ENCODE measurements around the gene ABCG8. TPM values are rescaled to one million over a fixed set of nuclear protein-coding genes. Genes with fewer than 3 reads are reported as not detected.

ABCG8 gene
- total and polyA plus RNA-seq, 2 experiments from 2014 or later: 4.7 to 6.5 TPM

GRCh38 chr2:43792653-43793052, 46.1 kb upstream of the ABCG8 start:
- no peak for DNase-seq (ENCODE audit: low spot score)

GRCh38 chr2:43794956-43795355, 43.8 kb upstream of the ABCG8 start:
- Histone ChIP-seq H4K20me1 (ENCODE audit: insufficient read depth, poor library complexity, severe bottlenecking) (no peaks in the 10 kb centered on the region), H3K9me3 (ENCODE audit: low read depth) (no peaks in the 10 kb centered on the region), H3K36me3 (replicated peaks; ENCODE audit: insufficient read depth, low read depth) (no peaks in the 10 kb centered on the region), H3K4me1 (ENCODE audit: insufficient read depth) (no peaks in the 10 kb centered on the region), H3K27ac (no peak overlapping the region), H3K79me2 (no peaks in the 10 kb centered on the region), H3K27me3 (no peaks in the 10 kb centered on the region), H3K9me2 (replicated peaks; ENCODE audit: insufficient read depth) (no peaks in the 10 kb centered on the region), H2AFZ (no peak overlapping the region), H3K4me2 (no peak overlapping the region), H3K4me3 (no peak overlapping the region)
- no peak for DNase-seq (ENCODE audit: low spot score)
- TF ChIP-seq EZH2phosphoT487 (IDR thresholded peaks at IDR 0.05; ENCODE audit: low read depth, severe bottlenecking, unreplicated experiment) (no peak), CTCF (IDR thresholded peaks at IDR 0.05; ENCODE audit: poor library complexity) (no peak), EZH2 (IDR thresholded peaks at IDR 0.05; ENCODE audit: borderline replicate concordance) (no peak)
- 95% methylated on average over 9 of the region's 9 CpGs for WGBS (ENCODE audit: low lambda C conversion rate, missing lambda C conversion rate)

More at GRCh38 chr2:43792653-43793052, 46.1 kb upstream of the ABCG8 start:
- H3K36me3 ChIP-seq (replicated peaks; ENCODE audit: insufficient read depth, low read depth): no peaks in the 10 kb centered on the region
- H3K4me1 ChIP-seq (ENCODE audit: insufficient read depth): no peaks in the 10 kb centered on the region
- H3K9me3 ChIP-seq (ENCODE audit: low read depth): no peaks in the 10 kb centered on the region
- TF ChIP-seq EZH2 (IDR thresholded peaks at IDR 0.05; ENCODE audit: borderline replicate concordance) (no peak), CTCF (IDR thresholded peaks at IDR 0.05; ENCODE audit: poor library complexity) (no peak), EZH2phosphoT487 (IDR thresholded peaks at IDR 0.05; ENCODE audit: low read depth, severe bottlenecking, unreplicated experiment) (no peak)
- H2AFZ ChIP-seq: no peak overlapping the region
- H3K4me2 ChIP-seq: no peak overlapping the region
- H3K27me3 ChIP-seq: no peaks in the 10 kb centered on the region
- 71% methylated on average over 3 of the region's 3 CpGs for WGBS (ENCODE audit: low lambda C conversion rate, missing lambda C conversion rate)
- H3K4me3 ChIP-seq: no peak overlapping the region
- no peaks in the 10 kb centered on the region for H3K79me2 ChIP-seq
- H3K9me2 ChIP-seq (replicated peaks; ENCODE audit: insufficient read depth): no peaks in the 10 kb centered on the region
- H4K20me1 ChIP-seq (ENCODE audit: insufficient read depth, poor library complexity, severe bottlenecking): no peaks in the 10 kb centered on the region
- no peak overlapping the region for H3K27ac ChIP-seq

- H3K4me2 ChIP-seq: no peak overlapping the region
- no peaks in the 10 kb centered on the region for H3K27me3 ChIP-seq
- TF ChIP-seq CTCF (IDR thresholded peaks at IDR 0.05; ENCODE audit: poor library complexity): no peak
- TF ChIP-seq EZH2phosphoT487 (IDR thresholded peaks at IDR 0.05; ENCODE audit: low read depth, severe bottlenecking, unreplicated experiment): no peak
- no peak for TF ChIP-seq EZH2 (IDR thresholded peaks at IDR 0.05; ENCODE audit: borderline replicate concordance)
- no peak overlapping the region for H3K4me3 ChIP-seq
- H3K79me2 ChIP-seq: no peaks in the 10 kb centered on the region
- H3K36me3 ChIP-seq (replicated peaks; ENCODE audit: insufficient read depth, low read depth): no peaks in the 10 kb centered on the region
- DNase-seq (ENCODE audit: low spot score): no peak
- no peaks in the 10 kb centered on the region for H4K20me1 ChIP-seq (ENCODE audit: insufficient read depth, poor library complexity, severe bottlenecking)
- H3K9me3 ChIP-seq (ENCODE audit: low read depth): no peaks in the 10 kb centered on the region
- no peak overlapping the region for H2AFZ ChIP-seq
- 64% methylated on average over 1 of the region's 1 CpG for WGBS (ENCODE audit: low lambda C conversion rate, missing lambda C conversion rate)
- no peak overlapping the region for H3K27ac ChIP-seq
- no peaks in the 10 kb centered on the region for H3K9me2 ChIP-seq (replicated peaks; ENCODE audit: insufficient read depth)
- H3K4me1 ChIP-seq (ENCODE audit: insufficient read depth): no peaks in the 10 kb centered on the region
These were observed 42.6 kb upstream of the ABCG8 start for GRCh38 chr2:43796206-43796605.

- TF ChIP-seq EZH2phosphoT487 (IDR thresholded peaks at IDR 0.05; ENCODE audit: low read depth, severe bottlenecking, unreplicated experiment) (no peak), CTCF (IDR thresholded peaks at IDR 0.05; ENCODE audit: poor library complexity) (peak; percentile 34), EZH2 (IDR thresholded peaks at IDR 0.05; ENCODE audit: borderline replicate concordance) (no peak)
- no peak overlapping the region for H2AFZ ChIP-seq
- H3K4me3 ChIP-seq: no peak overlapping the region
- no peaks in the 10 kb centered on the region for H3K4me1 ChIP-seq (ENCODE audit: insufficient read depth)
- no peak overlapping the region for H3K4me2 ChIP-seq
- no peak for DNase-seq (ENCODE audit: low spot score)
- no peaks in the 10 kb centered on the region for H3K9me3 ChIP-seq (ENCODE audit: low read depth)
- no peaks in the 10 kb centered on the region for H3K36me3 ChIP-seq (replicated peaks; ENCODE audit: insufficient read depth, low read depth)
- H3K27ac ChIP-seq: no peak overlapping the region
- no peaks in the 10 kb centered on the region for H3K27me3 ChIP-seq
- no peaks in the 10 kb centered on the region for H3K9me2 ChIP-seq (replicated peaks; ENCODE audit: insufficient read depth)
- no peaks in the 10 kb centered on the region for H4K20me1 ChIP-seq (ENCODE audit: insufficient read depth, poor library complexity, severe bottlenecking)
- WGBS (ENCODE audit: low lambda C conversion rate, missing lambda C conversion rate): 71% methylated on average over 4 of the region's 4 CpGs
- no peaks in the 10 kb centered on the region for H3K79me2 ChIP-seq
These were observed 40.5 kb upstream of the ABCG8 start for GRCh38 chr2:43798300-43798699.

Data from hepatocyte (in vitro differentiated cells).